ENCODE data around the gene ZNF212.

DNA sequence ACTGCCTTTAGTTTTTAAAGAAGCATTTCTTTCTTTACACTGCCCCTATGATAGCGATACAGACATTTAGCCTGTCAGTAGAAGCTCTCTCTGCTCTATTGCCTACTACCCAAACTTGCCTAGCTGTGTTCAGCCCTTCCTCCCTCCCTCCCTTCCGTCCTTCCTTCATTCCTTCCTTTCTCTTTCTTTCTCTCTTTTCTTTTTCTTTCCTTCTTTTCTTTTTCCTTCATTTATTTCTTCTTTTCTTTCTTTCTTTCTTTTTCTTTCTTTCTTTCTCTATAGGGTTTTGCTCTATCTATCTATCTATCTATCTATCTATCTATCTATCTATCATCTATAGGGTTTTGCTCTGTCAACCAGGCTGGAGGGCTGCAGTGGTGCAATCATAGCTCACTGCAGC is 7.1 kb upstream of the ZNF212 start:
- TF ChIP-seq, protein P1, sequence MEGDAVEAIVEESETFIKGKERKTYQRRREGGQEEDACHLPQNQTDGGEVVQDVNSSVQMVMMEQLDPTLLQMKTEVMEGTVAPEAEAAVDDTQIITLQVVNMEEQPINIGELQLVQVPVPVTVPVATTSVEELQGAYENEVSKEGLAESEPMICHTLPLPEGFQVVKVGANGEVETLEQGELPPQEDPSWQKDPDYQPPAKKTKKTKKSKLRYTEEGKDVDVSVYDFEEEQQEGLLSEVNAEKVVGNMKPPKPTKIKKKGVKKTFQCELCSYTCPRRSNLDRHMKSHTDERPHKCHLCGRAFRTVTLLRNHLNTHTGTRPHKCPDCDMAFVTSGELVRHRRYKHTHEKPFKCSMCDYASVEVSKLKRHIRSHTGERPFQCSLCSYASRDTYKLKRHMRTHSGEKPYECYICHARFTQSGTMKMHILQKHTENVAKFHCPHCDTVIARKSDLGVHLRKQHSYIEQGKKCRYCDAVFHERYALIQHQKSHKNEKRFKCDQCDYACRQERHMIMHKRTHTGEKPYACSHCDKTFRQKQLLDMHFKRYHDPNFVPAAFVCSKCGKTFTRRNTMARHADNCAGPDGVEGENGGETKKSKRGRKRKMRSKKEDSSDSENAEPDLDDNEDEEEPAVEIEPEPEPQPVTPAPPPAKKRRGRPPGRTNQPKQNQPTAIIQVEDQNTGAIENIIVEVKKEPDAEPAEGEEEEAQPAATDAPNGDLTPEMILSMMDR (IDR thresholded peaks at IDR 0.05), result no peak
- TF ChIP-seq POLR2AphosphoS5 (IDR thresholded peaks at IDR 0.05; ENCODE audit: insufficient read depth in 1 of 2, low read depth in 1 of 2), result no peak
